Measurements from ENCODE around the gene CDK2AP2. TPM values are rescaled to one million over a fixed set of nuclear protein-coding genes. Genes with fewer than 3 reads are reported as not detected.
"Not testable (repeated sequence)": the region's sequence is repeated elsewhere in the genome, so short reads cannot be mapped to it uniquely, and the experiment has no call there.

CDK2AP2 gene
- total RNA-seq, 3 donors from 2014 or later, result 32.1 to 35.4 (median 32.8) TPM

- peaks cover 0 to 7% of the 10 kb centered on the region in 2 donors for H3K4me1 ChIP-seq
- H3K9me3 ChIP-seq, result no peaks in the 10 kb centered on the region
- H3K36me3 ChIP-seq, result no peaks in the 10 kb centered on the region
- TF ChIP-seq, protein P1, sequence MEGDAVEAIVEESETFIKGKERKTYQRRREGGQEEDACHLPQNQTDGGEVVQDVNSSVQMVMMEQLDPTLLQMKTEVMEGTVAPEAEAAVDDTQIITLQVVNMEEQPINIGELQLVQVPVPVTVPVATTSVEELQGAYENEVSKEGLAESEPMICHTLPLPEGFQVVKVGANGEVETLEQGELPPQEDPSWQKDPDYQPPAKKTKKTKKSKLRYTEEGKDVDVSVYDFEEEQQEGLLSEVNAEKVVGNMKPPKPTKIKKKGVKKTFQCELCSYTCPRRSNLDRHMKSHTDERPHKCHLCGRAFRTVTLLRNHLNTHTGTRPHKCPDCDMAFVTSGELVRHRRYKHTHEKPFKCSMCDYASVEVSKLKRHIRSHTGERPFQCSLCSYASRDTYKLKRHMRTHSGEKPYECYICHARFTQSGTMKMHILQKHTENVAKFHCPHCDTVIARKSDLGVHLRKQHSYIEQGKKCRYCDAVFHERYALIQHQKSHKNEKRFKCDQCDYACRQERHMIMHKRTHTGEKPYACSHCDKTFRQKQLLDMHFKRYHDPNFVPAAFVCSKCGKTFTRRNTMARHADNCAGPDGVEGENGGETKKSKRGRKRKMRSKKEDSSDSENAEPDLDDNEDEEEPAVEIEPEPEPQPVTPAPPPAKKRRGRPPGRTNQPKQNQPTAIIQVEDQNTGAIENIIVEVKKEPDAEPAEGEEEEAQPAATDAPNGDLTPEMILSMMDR (IDR thresholded peaks at IDR 0.05), result no peak
- no peak for TF ChIP-seq POLR2A (IDR thresholded peaks at IDR 0.05)
- no peak for TF ChIP-seq POLR2AphosphoS5 (IDR thresholded peaks at IDR 0.05)
- peak overlapping the region; percentile 89 to 95 for H3K27ac ChIP-seq
- peak overlapping the region; percentile 50 to 89 (median 66) for H3K4me3 ChIP-seq
- no peak for DNase-seq (ENCODE audit: low spot score in 2 of 2)
- H3K27me3 ChIP-seq, result no peaks in the 10 kb centered on the region
- intact Hi-C loops (cut with DNase I; ENCODE audit: low total_unique reads), result no loop called here
Observed at GRCh38 chr11:67482275-67482826, 25.6 kb downstream of the CDK2AP2 start.

DNA sequence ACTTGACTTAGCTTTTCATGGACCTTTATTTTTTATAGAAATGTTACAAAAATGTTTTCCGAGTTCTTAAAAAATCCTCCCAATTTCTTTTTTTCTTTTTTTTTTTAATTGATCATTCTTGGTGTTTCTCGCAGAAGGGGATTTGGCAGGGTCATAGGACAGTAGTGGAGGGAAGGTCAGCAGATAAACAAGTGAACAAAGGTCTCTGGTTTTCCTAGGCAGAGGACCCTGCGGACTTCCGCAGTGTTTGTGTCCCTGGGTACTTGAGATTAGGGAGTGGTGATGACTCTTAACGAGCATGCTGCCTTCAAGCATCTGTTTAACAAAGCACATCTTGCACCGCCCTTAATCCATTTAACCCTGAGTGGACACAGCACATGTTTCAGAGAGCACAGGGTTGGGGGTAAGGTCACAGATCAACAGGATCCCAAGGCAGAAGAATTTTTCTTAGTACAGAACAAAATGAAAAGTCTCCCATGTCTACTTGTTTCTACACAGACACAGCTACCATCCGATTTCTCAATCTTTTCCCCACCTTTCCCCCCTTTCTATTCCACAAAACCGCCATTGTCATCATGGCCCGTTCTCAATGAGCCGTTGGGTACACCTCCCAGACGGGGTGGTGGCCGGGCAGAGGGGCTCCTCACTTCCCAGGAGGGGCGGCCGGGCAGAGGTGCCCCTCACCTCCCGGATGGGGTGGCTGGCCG is 30.5 kb downstream of the CDK2AP2 start:
- DNase-seq (ENCODE audit: low spot score in 2 of 2); intact Hi-C loops (cut with DNase I; ENCODE audit: low total_unique reads); H3K4me1 ChIP-seq; H3K36me3 ChIP-seq; H3K4me3 ChIP-seq; H3K9me3 ChIP-seq; H3K27me3 ChIP-seq; H3K27ac ChIP-seq: not testable (repeated sequence)

GRCh38 chr11:67476692-67477091 is 31.3 kb downstream of the CDK2AP2 start:
- H3K27me3 ChIP-seq; DNase-seq (ENCODE audit: low spot score in 2 of 2); H3K4me1 ChIP-seq; H3K27ac ChIP-seq; H3K9me3 ChIP-seq; H3K4me3 ChIP-seq; H3K36me3 ChIP-seq; intact Hi-C loops (cut with DNase I; ENCODE audit: low total_unique reads): not testable (repeated sequence)

- no peak for DNase-seq (ENCODE audit: low spot score in 2 of 2)
- H3K4me3 ChIP-seq, result no peak overlapping the region
- no peak overlapping the region for H3K27ac ChIP-seq
- no peaks in the 10 kb centered on the region for H3K36me3 ChIP-seq
- no peaks in the 10 kb centered on the region for H3K27me3 ChIP-seq
- H3K4me1 ChIP-seq, result no peaks in the 10 kb centered on the region
- intact Hi-C loops (cut with DNase I; ENCODE audit: low total_unique reads), result loop anchor here (2.0 kb wide), 1 partner anchor 38 kb away; no protein-coding TSS in a partner anchor
- TF ChIP-seq POLR2A (IDR thresholded peaks at IDR 0.05), result no peak
- TF ChIP-seq POLR2AphosphoS5 (IDR thresholded peaks at IDR 0.05), result no peak
- TF ChIP-seq, protein P1 (IDR thresholded peaks at IDR 0.05), result no peak
- H3K9me3 ChIP-seq, result no peaks in the 10 kb centered on the region
Observed at GRCh38 chr11:67472882-67473281, 35.1 kb downstream of the CDK2AP2 start.

GRCh38 chr11:67470337-67471002 is 37.5 kb downstream of the CDK2AP2 start:
- H3K36me3 ChIP-seq, result no peaks in the 10 kb centered on the region
- DNase-seq (ENCODE audit: low spot score in 2 of 2), result no peak
- H3K27ac ChIP-seq, result no peak overlapping the region
- no peaks in the 10 kb centered on the region for H3K9me3 ChIP-seq
- no peak overlapping the region for H3K4me3 ChIP-seq
- TF ChIP-seq, protein P1 (IDR thresholded peaks at IDR 0.05), result no peak
- TF ChIP-seq POLR2A (IDR thresholded peaks at IDR 0.05), result no peak
- TF ChIP-seq POLR2AphosphoS5 (IDR thresholded peaks at IDR 0.05), result no peak
- H3K4me1 ChIP-seq, result peaks cover 4 to 5% of the 10 kb centered on the region in 2 donors
- intact Hi-C loops (cut with DNase I; ENCODE audit: low total_unique reads), result no loop called here
- no peaks in the 10 kb centered on the region for H3K27me3 ChIP-seq

DNA sequence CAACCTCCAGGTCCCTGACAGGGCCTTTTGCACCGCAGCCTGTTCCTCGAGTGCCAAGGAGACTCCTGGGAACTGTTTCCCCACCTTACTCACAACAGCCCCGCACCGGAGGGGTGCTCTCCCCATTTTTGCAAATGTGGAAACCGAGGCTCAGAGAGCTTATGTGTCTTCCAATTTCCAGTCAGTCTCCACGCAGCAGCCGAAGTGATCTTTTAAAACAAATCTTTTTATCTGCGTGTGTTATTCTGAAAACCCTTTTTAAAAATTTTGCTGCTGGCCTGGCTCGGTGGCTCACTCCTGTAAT is 38.5 kb downstream of the CDK2AP2 start:
- intact Hi-C loops (cut with DNase I; ENCODE audit: low total_unique reads), result no loop called here

More for the DNA sequence above, 38.5 kb downstream of the CDK2AP2 start:
- Histone ChIP-seq H3K4me1 (peaks cover 4 to 5% of the 10 kb centered on the region in 2 donors), H3K36me3 (no peaks in the 10 kb centered on the region), H3K27ac (peak overlapping the region; percentile 88 to 93), H3K27me3 (no peaks in the 10 kb centered on the region), H3K4me3 (peak overlapping the region; percentile 76 to 85 (median 80)), H3K9me3 (no peaks in the 10 kb centered on the region)
- DNase-seq (ENCODE audit: low spot score in 2 of 2), result no peak
- TF ChIP-seq POLR2AphosphoS5 (IDR thresholded peaks at IDR 0.05), result no peak
- TF ChIP-seq POLR2A (IDR thresholded peaks at IDR 0.05), result no peak
- TF ChIP-seq, protein P1 (IDR thresholded peaks at IDR 0.05), result peak in 1 of 3 donors; percentile 7

Measured in breast epithelium (tissue), 4 donors.